Measurements from ENCODE around the gene RAI1.
A peak's percentile ranks its signal among the peaks of the same experiment; 100 is the strongest.
"Not testable (repeated sequence)": the region's sequence is repeated elsewhere in the genome, so short reads cannot be mapped to it uniquely, and the experiment has no call there.

The RAI1 gene

GRCh38 chr17:17681744-17682292, 560 bp downstream of the RAI1 start:
- peak; percentile 26 to 35 for DNase-seq (ENCODE audit: low read depth in 2 of 2)

- peak; percentile 40 to 53 for DNase-seq (ENCODE audit: low read depth in 2 of 2)
These were observed 1.1 kb downstream of the RAI1 start for GRCh38 chr17:17682293-17682736.

GRCh38 chr17:17682737-17683680, 1.8 kb downstream of the RAI1 start:
- DNase-seq (ENCODE audit: low read depth in 2 of 2): peak; percentile 56 to 58

GRCh38 chr17:17683710-17684365, 2.6 kb downstream of the RAI1 start:
- DNase-seq (ENCODE audit: low read depth in 2 of 2): no peak

- no peak for DNase-seq (ENCODE audit: low read depth in 2 of 2)
These were observed 3.9 kb downstream of the RAI1 start for GRCh38 chr17:17684906-17685774.

- no peak for DNase-seq (ENCODE audit: low read depth in 2 of 2)
These were observed 4.6 kb downstream of the RAI1 start for GRCh38 chr17:17685775-17686291.

- DNase-seq (ENCODE audit: low read depth in 2 of 2): no peak
These were observed 8.1 kb downstream of the RAI1 start for GRCh38 chr17:17689312-17689711.

GRCh38 chr17:17690233-17690632, 9.0 kb downstream of the RAI1 start:
- DNase-seq (ENCODE audit: low read depth in 2 of 2): not testable (repeated sequence)

- DNase-seq (ENCODE audit: low read depth in 2 of 2): no peak
These were observed 10.4 kb downstream of the RAI1 start for GRCh38 chr17:17691468-17692263.

GRCh38 chr17:17692353-17693252, 11.3 kb downstream of the RAI1 start:
- no peak for DNase-seq (ENCODE audit: low read depth in 2 of 2)

- no peak for DNase-seq (ENCODE audit: low read depth in 2 of 2)
These were observed 12.3 kb downstream of the RAI1 start for GRCh38 chr17:17693253-17694168.

- DNase-seq (ENCODE audit: low read depth in 2 of 2): peak; percentile 46 to 61
These were observed 13.2 kb downstream of the RAI1 start for GRCh38 chr17:17694169-17695081.

GRCh38 chr17:17696085-17696484, 14.8 kb downstream of the RAI1 start:
- no peak for DNase-seq (ENCODE audit: low read depth in 2 of 2)

GRCh38 chr17:17696882-17697633, 15.8 kb downstream of the RAI1 start:
- no peak for DNase-seq (ENCODE audit: low read depth in 2 of 2)

GRCh38 chr17:17698371-17698770, 17.1 kb downstream of the RAI1 start:
- DNase-seq (ENCODE audit: low read depth in 2 of 2): no peak

- DNase-seq (ENCODE audit: low read depth in 2 of 2): no peak
These were observed 17.7 kb downstream of the RAI1 start for GRCh38 chr17:17698869-17699351.

Measured in stimulated activated CD8-positive, alpha-beta memory T cell treated with anti-CD3 and anti-CD28 coated beads, Interleukin-2, amount 100 ng/mL, for 48 hours (primary cell).